Osteocyte (in vitro differentiated cells): Measurements from ENCODE around the gene TRAP1. TPM values are rescaled to one million over a fixed set of nuclear protein-coding genes. Genes with fewer than 3 reads are reported as not detected.
"Not testable (repeated sequence)": the region's sequence is repeated elsewhere in the genome, so short reads cannot be mapped to it uniquely, and the experiment has no call there.

ENCODE experiments used
- DNase-seq: peaks from one replicate; pipeline ENCODE4 v3.0.0; 2021; ENCODE audit warnings: mixed read lengths; ENCODE audit not compliant: unreplicated experiment; ENCODE audit errors: extremely low spot score
- H3K27ac Mint-ChIP-seq: one replicate; pipeline ENCODE4 v1.8.0; 2021; ENCODE audit warnings: mild to moderate bottlenecking, mixed read lengths; ENCODE audit not compliant: unreplicated experiment
- H3K27me3 Mint-ChIP-seq: one replicate; pipeline ENCODE4 v1.8.0; 2021; ENCODE audit warnings: mixed read lengths; ENCODE audit not compliant: unreplicated experiment
- H3K36me3 Mint-ChIP-seq: one replicate; pipeline ENCODE4 v1.8.0; 2021; ENCODE audit warnings: mixed read lengths; ENCODE audit not compliant: unreplicated experiment
- H3K4me1 Mint-ChIP-seq: one replicate; pipeline ENCODE4 v1.8.0; 2021; ENCODE audit warnings: mixed read lengths; ENCODE audit not compliant: unreplicated experiment
- H3K4me3 Mint-ChIP-seq: one replicate; pipeline ENCODE4 v1.8.0; 2021; ENCODE audit warnings: mild to moderate bottlenecking, moderate library complexity, mixed read lengths; ENCODE audit not compliant: unreplicated experiment
- H3K9me3 Mint-ChIP-seq: one replicate; pipeline ENCODE4 v1.8.0; 2021; ENCODE audit warnings: mixed read lengths; ENCODE audit not compliant: unreplicated experiment
- CTCF ChIP-seq: fragments of 200-600 bp; sonication (generic); IDR thresholded peaks from 2 replicates; pipeline ENCODE4 v1.5.0; 2021; ENCODE audit warnings: antibody characterized with exemption, mild to moderate bottlenecking, moderate library complexity
- total RNA-seq: library from RNA; stranded (reverse); gene quantifications from 2 replicates; pipeline ENCODE4 v1.2.1, GENCODE V29; 2021

Gene TRAP1
- total RNA-seq, 1 donor from 2014 or later, result 81.9 TPM

GRCh38 chr16:3661311-3661710 is 56.0 kb downstream of the TRAP1 start:
- Mint-ChIP-seq H3K27me3 (no peaks in the 10 kb centered on the region), H3K4me1 (peaks cover 5% of the 10 kb centered on the region), H3K36me3 (peaks cover 37% of the 10 kb centered on the region), H3K9me3 (no peaks in the 10 kb centered on the region), H3K27ac (no peak overlapping the region), H3K4me3 (no peak overlapping the region)
- DNase-seq, result no peak
- TF ChIP-seq CTCF, result no peak

GRCh38 chr16:3659251-3659650 is 58.1 kb downstream of the TRAP1 start:
- H3K4me3 Mint-ChIP-seq, result no peak overlapping the region
- no peaks in the 10 kb centered on the region for H3K27me3 Mint-ChIP-seq
- H3K9me3 Mint-ChIP-seq, result no peaks in the 10 kb centered on the region
- H3K4me1 Mint-ChIP-seq, result peaks cover 5% of the 10 kb centered on the region
- TF ChIP-seq CTCF, result no peak
- peak overlapping the region; percentile 32 for H3K27ac Mint-ChIP-seq
- no peak for DNase-seq
- peaks cover 28% of the 10 kb centered on the region for H3K36me3 Mint-ChIP-seq

GRCh38 chr16:3656491-3657468 is 60.5 kb downstream of the TRAP1 start:
- no peaks in the 10 kb centered on the region for H3K27me3 Mint-ChIP-seq
- DNase-seq, result no peak
- H3K36me3 Mint-ChIP-seq, result peaks cover 20% of the 10 kb centered on the region
- H3K4me3 Mint-ChIP-seq, result no peak overlapping the region
- peaks cover 5% of the 10 kb centered on the region for H3K4me1 Mint-ChIP-seq
- H3K27ac Mint-ChIP-seq, result no peak overlapping the region
- no peak for TF ChIP-seq CTCF
- no peaks in the 10 kb centered on the region for H3K9me3 Mint-ChIP-seq

- not testable (repeated sequence) for H3K27me3 Mint-ChIP-seq, H3K4me3 Mint-ChIP-seq, H3K4me1 Mint-ChIP-seq, H3K9me3 Mint-ChIP-seq, DNase-seq, H3K27ac Mint-ChIP-seq
- peaks cover 22% of the 10 kb centered on the region for H3K36me3 Mint-ChIP-seq
These were observed 61.2 kb downstream of the TRAP1 start for GRCh38 chr16:3656160-3656490.

GRCh38 chr16:3655396-3656159 is 61.7 kb downstream of the TRAP1 start:
- Mint-ChIP-seq H3K27ac (no peak overlapping the region), H3K4me1 (peaks cover 5% of the 10 kb centered on the region), H3K36me3 (peaks cover 19% of the 10 kb centered on the region), H3K9me3 (no peaks in the 10 kb centered on the region), H3K4me3 (no peak overlapping the region), H3K27me3 (no peaks in the 10 kb centered on the region)
- TF ChIP-seq CTCF, result no peak
- no peak for DNase-seq
